HTERT RPE-1 (cell line): Measurements from ENCODE around the gene WDFY3.

ENCODE experiments used
- in situ Hi-C: fragments of 300-500 bp; cut with MboI; formaldehyde crosslinking; loops from 4 replicates; pipeline ENCODE4 v1.14.3; 2020; ENCODE audit warnings: low sequenced_read_pairs

WDFY3 gene

GRCh38 chr4:84644087-84644486, 322.4 kb downstream of the WDFY3 start:
- in situ Hi-C loops: no loop called here

- in situ Hi-C loops: no loop called here
These were observed 327.3 kb downstream of the WDFY3 start for GRCh38 chr4:84639145-84639544.

GRCh38 chr4:84638092-84638491, 328.4 kb downstream of the WDFY3 start:
- in situ Hi-C loops: no loop called here

GRCh38 chr4:84634961-84635360, 331.5 kb downstream of the WDFY3 start:
- in situ Hi-C loops: no loop called here

- in situ Hi-C loops: no loop called here
These were observed 334.4 kb downstream of the WDFY3 start for GRCh38 chr4:84632092-84632491.

GRCh38 chr4:84631573-84631972, 334.9 kb downstream of the WDFY3 start:
- in situ Hi-C loops: no loop called here

- in situ Hi-C loops: no loop called here
These were observed 339.8 kb downstream of the WDFY3 start for GRCh38 chr4:84626673-84627072.

- in situ Hi-C loops: no loop called here
These were observed 342.8 kb downstream of the WDFY3 start for GRCh38 chr4:84623661-84624060.

GRCh38 chr4:84622959-84623358, 343.5 kb downstream of the WDFY3 start:
- in situ Hi-C loops: no loop called here
